ENCODE data around the gene MLC1. TPM values are rescaled to one million over a fixed set of nuclear protein-coding genes. Genes with fewer than 3 reads are reported as not detected.

The MLC1 gene
- total RNA-seq, 2 donors from 2014 or later: not detected

DNA sequence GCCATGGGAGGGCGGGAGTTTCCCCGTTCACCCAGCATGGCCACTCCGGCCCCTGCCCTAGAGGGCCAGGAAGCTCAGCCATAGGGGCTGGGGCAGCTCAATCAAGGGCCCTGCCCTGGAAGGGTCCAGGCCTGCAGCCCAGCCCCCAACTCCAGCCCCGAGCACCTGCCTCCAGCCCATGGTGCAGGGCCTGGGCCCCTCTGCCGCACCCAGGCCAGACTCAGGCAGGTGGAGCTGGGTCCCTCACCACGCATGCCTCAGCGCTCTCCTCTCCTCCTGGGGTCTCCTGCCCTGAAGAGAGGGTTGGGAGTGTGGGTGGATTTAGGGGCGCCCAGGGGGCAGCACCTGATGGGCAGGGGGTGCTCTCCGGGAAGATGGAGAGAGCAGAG is 13.1 kb downstream of the MLC1 start:
- ATAC-seq (no peak), DNase-seq (no peak)
- peaks cover 5% of the 10 kb centered on the region for H3K4me1 ChIP-seq
- H3K27ac ChIP-seq: no peak overlapping the region
- no peaks in the 10 kb centered on the region for H3K9me3 ChIP-seq
- no peaks in the 10 kb centered on the region for H3K27me3 ChIP-seq
- TF ChIP-seq, protein P1, sequence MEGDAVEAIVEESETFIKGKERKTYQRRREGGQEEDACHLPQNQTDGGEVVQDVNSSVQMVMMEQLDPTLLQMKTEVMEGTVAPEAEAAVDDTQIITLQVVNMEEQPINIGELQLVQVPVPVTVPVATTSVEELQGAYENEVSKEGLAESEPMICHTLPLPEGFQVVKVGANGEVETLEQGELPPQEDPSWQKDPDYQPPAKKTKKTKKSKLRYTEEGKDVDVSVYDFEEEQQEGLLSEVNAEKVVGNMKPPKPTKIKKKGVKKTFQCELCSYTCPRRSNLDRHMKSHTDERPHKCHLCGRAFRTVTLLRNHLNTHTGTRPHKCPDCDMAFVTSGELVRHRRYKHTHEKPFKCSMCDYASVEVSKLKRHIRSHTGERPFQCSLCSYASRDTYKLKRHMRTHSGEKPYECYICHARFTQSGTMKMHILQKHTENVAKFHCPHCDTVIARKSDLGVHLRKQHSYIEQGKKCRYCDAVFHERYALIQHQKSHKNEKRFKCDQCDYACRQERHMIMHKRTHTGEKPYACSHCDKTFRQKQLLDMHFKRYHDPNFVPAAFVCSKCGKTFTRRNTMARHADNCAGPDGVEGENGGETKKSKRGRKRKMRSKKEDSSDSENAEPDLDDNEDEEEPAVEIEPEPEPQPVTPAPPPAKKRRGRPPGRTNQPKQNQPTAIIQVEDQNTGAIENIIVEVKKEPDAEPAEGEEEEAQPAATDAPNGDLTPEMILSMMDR (IDR thresholded peaks at IDR 0.05): no peak
- TF ChIP-seq POLR2A (IDR thresholded peaks at IDR 0.05): no peak
- no peaks in the 10 kb centered on the region for H3K36me3 ChIP-seq (replicated peaks in 1 of 2; ENCODE audit: insufficient read depth in 1 of 2, low read depth in 2 of 2)
- intact Hi-C loops (cut with DNase I): no loop called here
- no peak overlapping the region for H3K4me3 ChIP-seq
- WGBS, 2 donors: 75 to 89% methylated on average over 5 to 9 of the region's 9 CpGs

DNA sequence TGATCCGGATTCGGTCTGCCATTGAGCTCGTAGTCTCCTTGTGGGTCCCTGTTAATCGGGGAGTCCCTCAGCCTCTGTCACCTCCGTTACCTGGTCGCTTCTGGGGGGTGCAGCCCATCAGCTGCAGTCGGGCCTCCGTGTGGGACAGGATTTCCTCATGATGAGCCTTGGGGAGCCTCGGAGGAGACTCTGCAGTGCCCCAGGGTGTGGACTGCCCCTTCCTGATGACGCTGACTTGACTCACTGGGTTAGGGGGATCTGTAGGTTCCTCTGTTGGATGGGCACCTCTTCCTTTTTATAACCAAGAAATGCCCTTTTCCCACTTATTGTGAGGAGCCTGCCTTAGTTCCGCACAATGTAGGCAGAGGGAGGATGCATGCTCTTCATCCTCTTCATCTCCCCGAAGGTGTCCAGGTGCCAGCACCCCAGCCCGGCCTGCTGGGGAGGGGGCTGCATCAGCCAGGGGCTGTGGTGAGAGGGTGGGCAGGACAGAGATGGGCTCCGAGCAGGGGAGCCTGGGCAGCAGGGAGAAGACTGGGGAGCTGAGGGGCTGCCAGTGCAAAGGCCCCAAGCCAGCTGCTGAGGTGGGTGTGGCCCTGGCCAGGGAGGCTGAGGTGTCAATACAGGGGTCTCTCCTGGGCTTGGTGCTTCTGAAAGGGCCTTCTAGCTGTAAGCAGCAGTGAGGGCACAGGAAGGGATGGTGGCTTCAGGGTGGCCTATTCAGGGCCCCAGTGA is 13.6 kb downstream of the MLC1 start:
- H3K9me3 ChIP-seq: no peaks in the 10 kb centered on the region
- no peaks in the 10 kb centered on the region for H3K36me3 ChIP-seq (replicated peaks in 1 of 2; ENCODE audit: insufficient read depth in 1 of 2, low read depth in 2 of 2)
- H3K27me3 ChIP-seq: no peaks in the 10 kb centered on the region
- DNase-seq (no peak), ATAC-seq (no peak)
- no peak overlapping the region for H3K27ac ChIP-seq
- TF ChIP-seq POLR2A (IDR thresholded peaks at IDR 0.05): no peak
- TF ChIP-seq, protein P1 (IDR thresholded peaks at IDR 0.05): no peak
- no peak overlapping the region for H3K4me3 ChIP-seq
- WGBS, 2 donors: 86% methylated on average over 9 to 14 of the region's 14 CpGs
- peaks cover 5% of the 10 kb centered on the region for H3K4me1 ChIP-seq
- intact Hi-C loops (cut with DNase I): no loop called here

DNA sequence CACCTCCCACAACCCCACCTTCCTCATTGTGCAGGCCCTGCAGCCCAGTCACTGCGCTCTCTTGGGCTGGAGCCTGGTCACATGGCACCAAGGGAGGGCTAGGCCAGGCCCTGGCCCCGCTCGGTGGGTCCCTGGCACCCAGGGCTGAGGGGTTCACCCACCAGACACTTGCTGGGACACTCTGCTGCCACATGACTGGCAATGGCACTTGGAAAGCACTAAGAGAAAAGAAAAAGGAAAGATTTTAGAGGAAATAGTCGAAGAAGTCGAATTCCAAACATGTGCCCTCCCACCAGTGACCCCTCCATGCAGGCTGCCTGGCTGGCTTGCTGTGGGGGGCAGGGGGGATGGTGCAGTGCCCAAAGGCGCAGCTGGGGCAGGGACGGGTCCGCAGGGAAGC is 14.9 kb downstream of the MLC1 start:
- peaks cover 5% of the 10 kb centered on the region for H3K4me1 ChIP-seq
- intact Hi-C loops (cut with DNase I): no loop called here
- ATAC-seq (no peak), DNase-seq (no peak)
- TF ChIP-seq, protein P1 (IDR thresholded peaks at IDR 0.05): no peak
- no peak for TF ChIP-seq POLR2A (IDR thresholded peaks at IDR 0.05)
- WGBS, 2 donors: 75 to 80% methylated on average over 8 of the region's 8 CpGs
- H3K4me3 ChIP-seq: no peak overlapping the region
- no peaks in the 10 kb centered on the region for H3K36me3 ChIP-seq (replicated peaks in 1 of 2; ENCODE audit: insufficient read depth in 1 of 2, low read depth in 2 of 2)
- H3K9me3 ChIP-seq: no peaks in the 10 kb centered on the region
- no peak overlapping the region for H3K27ac ChIP-seq
- H3K27me3 ChIP-seq: no peaks in the 10 kb centered on the region

- TF ChIP-seq POLR2A (IDR thresholded peaks at IDR 0.05): no peak
- WGBS, 2 donors: 73 to 78% methylated on average over 6 to 9 of the region's 11 CpGs
- H3K4me1 ChIP-seq: no peaks in the 10 kb centered on the region
- no peak for ATAC-seq
- H3K36me3 ChIP-seq (replicated peaks in 1 of 2; ENCODE audit: insufficient read depth in 1 of 2, low read depth in 2 of 2): no peaks in the 10 kb centered on the region
- no peak overlapping the region for H3K4me3 ChIP-seq
- no peak overlapping the region for H3K27ac ChIP-seq
- intact Hi-C loops (cut with DNase I): no loop called here
- DNase-seq: no peak
- no peaks in the 10 kb centered on the region for H3K9me3 ChIP-seq
- no peaks in the 10 kb centered on the region for H3K27me3 ChIP-seq
Measured at GRCh38 chr22:50068096-50068495, 17.1 kb downstream of the MLC1 start.

- no peaks in the 10 kb centered on the region for H3K27me3 ChIP-seq
Measured at GRCh38 chr22:50067244-50067643, 18.0 kb downstream of the MLC1 start.

More at GRCh38 chr22:50067244-50067643, 18.0 kb downstream of the MLC1 start:
- Histone ChIP-seq H3K9me3 (no peaks in the 10 kb centered on the region), H3K36me3 (replicated peaks in 1 of 2; ENCODE audit: insufficient read depth in 1 of 2, low read depth in 2 of 2) (no peaks in the 10 kb centered on the region), H3K4me1 (no peaks in the 10 kb centered on the region), H3K27ac (no peak overlapping the region), H3K4me3 (no peak overlapping the region)
- 56 to 64% methylated on average over 7 to 8 of the region's 8 CpGs for WGBS, 2 donors
- ATAC-seq (no peak), DNase-seq (no peak)
- TF ChIP-seq POLR2A (IDR thresholded peaks at IDR 0.05): no peak
- TF ChIP-seq, protein P1 (IDR thresholded peaks at IDR 0.05): no peak
- intact Hi-C loops (cut with DNase I): no loop called here

Data from body of pancreas (tissue), 4 donors.